HG03432 (cell line): ENCODE results near the gene RAF1.
"Not testable (repeated sequence)": the region's sequence is repeated elsewhere in the genome, so short reads cannot be mapped to it uniquely, and the experiment has no call there.

Experiments
- ATAC-seq: cut with Tn5 transposase; IDR thresholded peaks from one replicate; pipeline ENCODE4 v1.9.1; 2021; ENCODE audit warnings: mild to moderate bottlenecking, moderate library complexity; ENCODE audit not compliant: unreplicated experiment

RAF1 gene

DNA sequence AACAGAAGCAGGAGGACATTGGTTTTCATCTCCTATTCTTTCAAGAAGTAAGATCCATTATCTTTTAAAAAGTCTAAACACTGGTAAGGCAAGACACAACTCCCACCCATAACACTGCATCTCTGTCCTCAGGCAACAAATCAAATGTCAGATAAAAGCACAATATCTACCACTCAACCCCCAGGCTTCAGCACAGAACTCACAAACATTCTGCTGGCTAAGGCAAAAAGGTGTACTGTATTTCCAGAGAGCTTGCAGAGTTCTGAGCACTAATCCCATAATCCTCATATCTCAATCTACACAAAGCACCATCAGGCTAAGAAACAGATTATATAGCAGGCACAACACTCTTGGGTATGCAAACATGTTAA is 20.9 kb downstream of the RAF1 start:
- ATAC-seq = no peak

DNA sequence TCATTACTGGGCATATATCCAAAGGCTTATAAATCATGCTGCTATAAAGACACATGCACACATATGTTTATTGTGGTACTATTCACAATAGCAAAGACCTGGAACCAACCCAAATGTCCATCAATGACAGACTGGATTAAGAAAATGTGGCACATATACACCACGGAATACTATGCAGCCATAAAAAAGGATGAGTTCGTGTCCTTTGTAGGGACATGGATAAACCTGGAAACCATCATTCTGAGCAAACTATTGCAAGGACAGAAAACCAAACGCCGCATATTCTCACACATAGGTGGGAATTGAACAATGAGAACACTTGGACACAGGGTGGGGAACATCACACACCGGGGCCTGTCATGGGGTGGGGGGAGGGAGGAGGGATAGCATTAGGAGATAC is 23.1 kb downstream of the RAF1 start:
- not testable (repeated sequence) for ATAC-seq

GRCh38 chr3:12638105-12638504 is 25.8 kb downstream of the RAF1 start:
- no peak for ATAC-seq

GRCh38 chr3:12633108-12633507 is 30.8 kb downstream of the RAF1 start:
- ATAC-seq = no peak

GRCh38 chr3:12632523-12632922 is 31.4 kb downstream of the RAF1 start:
- no peak for ATAC-seq

- not testable (repeated sequence) for ATAC-seq
These were observed 33.1 kb downstream of the RAF1 start for GRCh38 chr3:12630843-12631242.

GRCh38 chr3:12630292-12630691 is 33.6 kb downstream of the RAF1 start:
- ATAC-seq = no peak

DNA sequence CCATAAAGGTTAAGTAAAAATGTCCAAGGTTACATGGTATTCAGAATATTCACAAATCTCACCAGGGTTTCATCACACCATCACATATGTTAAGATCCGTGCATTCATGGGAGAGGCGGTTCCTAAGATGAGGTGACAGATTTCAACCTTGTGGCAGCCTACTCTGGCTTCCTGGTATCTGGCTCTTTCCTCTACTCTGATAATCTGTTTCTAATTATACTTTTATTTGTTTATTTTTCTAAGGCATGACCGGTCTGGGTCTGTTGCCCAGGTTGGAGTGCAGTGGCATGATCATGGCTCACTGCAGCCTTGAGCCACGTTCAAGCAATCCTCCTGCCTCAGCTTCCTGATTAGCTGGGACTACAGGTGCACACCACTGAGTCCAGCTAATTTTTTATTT is 34.4 kb downstream of the RAF1 start:
- no peak for ATAC-seq

DNA sequence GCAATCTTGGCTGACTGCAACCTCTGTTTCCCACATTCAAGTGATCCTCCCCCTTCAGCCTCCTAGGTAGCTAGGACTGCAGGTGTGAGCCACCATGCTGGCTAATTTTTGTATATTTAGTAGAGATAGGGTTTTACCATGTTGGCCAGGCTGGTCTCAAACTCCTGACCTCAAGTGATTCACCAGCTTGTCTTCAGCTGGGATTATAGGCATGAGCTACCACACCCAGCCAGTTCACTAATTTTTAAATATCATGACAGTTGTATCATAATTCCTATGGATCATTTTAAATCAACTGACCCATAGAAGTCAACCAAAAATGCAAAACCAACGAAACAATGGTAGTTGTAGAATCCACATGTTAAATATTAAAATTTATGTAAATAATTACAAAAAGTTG is 35.1 kb downstream of the RAF1 start:
- no peak for ATAC-seq

DNA sequence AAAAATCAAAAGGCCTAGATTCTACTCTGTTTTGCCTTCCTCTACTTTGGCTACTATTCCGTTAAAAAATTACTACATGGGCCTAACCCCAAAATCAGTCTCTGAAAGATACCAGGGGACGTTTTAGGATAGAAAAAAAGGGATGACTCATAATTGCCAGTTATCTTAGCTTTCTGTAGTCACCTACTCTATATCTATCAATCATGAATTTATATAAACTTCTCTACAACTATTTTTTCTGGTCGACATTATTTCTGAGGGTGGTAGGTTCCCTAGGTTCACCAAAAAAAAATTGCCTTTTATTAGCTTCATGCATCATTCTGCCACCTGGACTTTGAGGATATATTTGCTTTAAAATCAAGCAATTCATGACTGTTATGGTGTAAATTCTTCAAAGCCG is 36.5 kb downstream of the RAF1 start:
- ATAC-seq = no peak

- ATAC-seq = not testable (repeated sequence)
These were observed 39.0 kb downstream of the RAF1 start for GRCh38 chr3:12624964-12625363.

DNA sequence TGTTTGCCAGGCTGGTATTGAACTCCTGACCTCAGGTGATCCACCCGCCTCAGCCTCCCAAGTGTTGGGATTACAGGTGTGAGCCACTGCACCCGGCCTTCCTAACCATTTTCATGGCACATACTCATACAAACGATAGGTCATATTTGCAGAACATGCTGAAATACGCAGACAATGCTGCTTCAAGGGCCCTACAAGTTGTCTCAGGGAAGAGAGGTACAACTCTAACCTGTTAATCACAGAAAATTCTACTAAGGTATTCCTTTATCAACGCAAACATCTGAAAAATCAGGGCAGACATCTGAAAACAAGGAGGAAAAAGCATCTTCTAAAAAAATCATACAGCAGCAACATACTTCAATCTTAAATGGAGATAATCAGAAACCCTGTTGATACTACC is 39.9 kb downstream of the RAF1 start:
- ATAC-seq = no peak

GRCh38 chr3:12622335-12622734 is 41.6 kb downstream of the RAF1 start:
- ATAC-seq = no peak

- no peak for ATAC-seq
These were observed 43.2 kb downstream of the RAF1 start for GRCh38 chr3:12620729-12621128.

DNA sequence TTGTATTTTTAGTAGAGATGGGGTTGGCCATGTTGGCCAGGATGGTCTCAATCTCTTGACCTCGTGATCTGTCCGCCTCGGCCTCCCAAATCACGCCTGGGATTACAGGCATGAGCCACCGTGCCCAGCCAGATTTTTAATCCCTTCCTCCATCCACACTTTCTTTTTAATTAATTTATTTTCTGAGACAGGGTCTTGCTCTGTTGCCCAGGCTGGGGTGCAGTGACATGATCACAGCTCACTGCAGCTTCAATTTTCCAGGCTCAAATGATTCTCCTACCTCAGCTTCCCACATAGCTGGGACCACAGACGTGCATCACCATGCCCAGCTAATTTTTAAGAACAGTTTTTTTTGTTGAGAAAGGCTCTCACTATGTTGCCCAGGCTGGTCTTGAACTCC is 43.6 kb downstream of the RAF1 start:
- no peak for ATAC-seq

DNA sequence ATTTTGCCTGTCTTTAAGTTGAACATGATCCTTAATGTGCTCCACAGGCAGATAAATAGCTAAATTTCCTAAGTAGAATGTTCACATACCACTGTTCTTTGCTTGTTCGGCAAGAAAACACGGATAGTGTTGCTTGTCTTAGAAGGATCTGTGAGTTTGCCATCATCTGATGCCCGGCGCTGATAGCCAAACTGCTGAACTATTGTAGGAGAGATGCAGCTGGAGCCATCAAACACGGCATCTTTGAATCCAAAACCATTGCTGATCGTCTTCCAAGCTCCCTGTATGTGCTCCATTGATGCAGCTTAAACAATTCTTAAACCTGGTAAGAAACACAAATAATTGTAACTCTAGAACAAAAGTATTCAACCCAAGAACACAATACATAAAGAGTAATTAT is 45.5 kb downstream of the RAF1 start:
- ATAC-seq = no peak

DNA sequence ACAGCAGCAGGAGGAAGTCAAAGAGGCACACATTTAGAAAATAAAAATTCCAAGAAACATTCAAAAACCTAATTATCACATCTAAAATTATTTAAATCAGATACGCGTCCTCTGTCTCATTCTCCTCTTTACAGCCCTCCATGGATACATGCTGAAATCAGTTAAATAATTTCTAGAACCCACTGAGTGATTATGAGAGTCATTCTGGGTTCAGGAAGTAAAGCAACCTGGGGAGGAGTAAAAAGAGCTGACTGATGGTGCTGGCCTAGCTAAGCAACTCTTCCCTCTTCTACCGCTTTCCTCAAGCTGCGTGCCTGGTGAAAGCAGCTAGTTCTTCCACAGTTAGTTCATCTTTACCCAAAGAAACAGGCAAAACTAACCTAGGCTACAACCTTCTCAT is 48.7 kb downstream of the RAF1 start:
- no peak for ATAC-seq

DNA sequence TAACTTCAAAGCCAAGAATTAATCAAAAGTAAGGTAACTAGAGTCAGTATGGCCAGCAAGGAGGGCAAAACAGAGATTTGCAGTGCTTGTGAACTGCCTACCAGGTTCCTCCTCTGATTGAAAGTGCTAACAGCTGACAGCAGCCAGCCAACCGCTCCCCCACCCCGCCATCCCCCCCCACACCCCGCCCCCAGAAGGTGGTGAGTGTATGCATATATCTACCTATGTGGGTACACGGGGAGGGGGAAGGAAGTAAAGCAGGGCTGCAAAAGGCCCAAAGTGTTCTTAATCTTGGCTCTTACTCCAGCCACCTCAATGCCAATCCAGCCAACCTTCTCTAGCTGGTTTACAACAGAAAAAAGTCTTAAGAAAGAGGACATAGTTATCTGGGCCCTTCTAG is 50.7 kb downstream of the RAF1 start:
- no peak for ATAC-seq

DNA sequence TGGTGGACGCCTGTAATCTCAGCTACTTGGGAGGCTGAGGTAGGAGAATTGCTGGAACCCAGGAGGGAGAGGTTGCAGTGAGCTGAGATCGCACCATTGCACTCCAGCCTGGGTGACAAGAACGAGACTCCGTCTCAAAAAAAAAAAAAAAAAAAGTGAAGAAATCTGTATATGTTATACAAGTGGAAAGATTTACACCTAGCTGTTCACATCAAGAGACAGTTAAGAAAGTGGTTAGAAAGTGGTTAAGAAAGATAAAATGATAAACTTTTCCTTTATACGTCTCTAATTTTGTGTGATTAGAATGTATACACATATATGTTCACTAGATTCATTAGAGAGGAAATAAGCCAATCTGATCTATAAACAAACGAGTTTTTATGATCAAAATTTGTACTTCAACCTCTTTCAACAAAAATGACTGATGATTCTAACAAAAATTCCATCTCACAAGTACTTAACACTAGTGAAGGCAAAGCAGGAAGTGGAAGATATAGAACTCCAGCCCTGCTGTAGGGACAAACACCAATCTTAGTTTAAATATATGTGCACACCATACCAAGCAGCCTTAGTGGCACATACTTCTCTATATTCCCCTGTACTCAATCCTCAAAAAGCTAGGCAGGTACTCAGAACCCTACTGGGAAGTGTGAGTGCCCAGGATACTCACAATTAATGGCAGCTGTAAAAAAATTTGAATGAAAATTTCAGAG is 51.2 kb downstream of the RAF1 start:
- ATAC-seq = no peak

DNA sequence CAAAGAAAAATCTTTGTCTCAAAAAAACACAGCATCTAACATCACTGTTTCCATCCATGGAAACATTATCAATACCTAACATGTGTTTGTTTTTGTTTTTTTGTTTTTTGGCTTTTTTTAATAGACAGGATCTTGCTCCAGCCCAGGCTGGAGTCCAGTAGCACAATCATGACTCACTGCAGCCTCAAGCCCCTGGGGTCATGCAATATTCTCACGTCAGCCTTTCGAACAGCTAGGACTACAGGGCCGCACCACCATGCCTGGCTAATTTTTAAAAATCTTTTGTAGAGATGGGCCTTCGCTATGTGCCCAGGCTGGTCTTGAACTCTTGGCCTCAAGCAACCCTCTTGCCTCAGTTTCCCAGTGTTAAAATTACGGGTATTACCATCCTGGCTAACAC is 52.8 kb downstream of the RAF1 start:
- no peak for ATAC-seq

DNA sequence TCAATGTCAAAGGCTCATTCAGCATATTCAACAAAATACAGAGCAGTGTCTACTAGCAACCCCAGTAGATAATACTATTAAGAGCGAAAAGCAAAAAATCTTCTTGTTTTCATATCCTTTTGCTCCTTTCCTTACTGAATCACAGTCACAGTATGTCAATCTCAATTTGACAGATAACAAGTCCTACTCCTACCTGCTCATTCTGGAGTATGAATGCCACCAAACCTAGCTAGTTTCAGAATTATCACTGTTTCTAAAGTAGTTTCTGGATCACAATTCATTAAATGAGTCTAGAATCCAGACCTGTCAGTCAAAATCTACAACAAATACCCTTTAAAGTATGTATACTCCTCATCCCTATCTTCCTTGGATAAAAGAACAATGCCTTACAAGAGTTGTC is 55.5 kb downstream of the RAF1 start:
- no peak for ATAC-seq

DNA sequence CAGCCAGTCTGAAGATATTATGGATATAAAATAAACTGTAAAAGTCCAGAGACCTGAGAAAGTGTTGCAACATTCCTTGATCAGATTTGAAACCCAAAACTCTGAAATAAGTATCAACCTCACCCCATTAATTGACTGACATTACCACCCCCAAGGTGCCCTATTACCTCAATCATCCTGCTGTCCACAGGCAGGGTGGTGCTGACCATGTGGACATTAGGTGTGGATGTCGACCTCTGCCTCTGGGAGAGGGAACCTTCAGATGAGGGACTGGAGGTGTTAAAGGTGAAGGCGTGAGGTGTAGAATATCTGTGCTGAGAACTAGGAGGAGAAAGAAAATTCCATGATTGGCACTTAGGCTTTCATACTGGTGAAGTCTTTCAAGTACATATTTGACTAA is 59.9 kb downstream of the RAF1 start:
- no peak for ATAC-seq

- ATAC-seq = no peak
These were observed 62.8 kb downstream of the RAF1 start for GRCh38 chr3:12601072-12601471.
